Measurements from ENCODE around the gene NUTM2F. TPM values are rescaled to one million over a fixed set of nuclear protein-coding genes. Genes with fewer than 3 reads are reported as not detected.
"Not testable (repeated sequence)": the region's sequence is repeated elsewhere in the genome, so short reads cannot be mapped to it uniquely, and the experiment has no call there.

Gene NUTM2F
- total and polyA plus RNA-seq, 2 experiments from 2014 or later = 1.7 TPM; not detected in 1

- no peak for TF ChIP-seq CTCF (IDR thresholded peaks at IDR 0.05; ENCODE audit: low read depth, low read length)
- no peak overlapping the region for H3K4me3 ChIP-seq
- no peak for DNase-seq (ENCODE audit: low read depth in 1 of 2, low spot score in 1 of 2)
- no peaks in the 10 kb centered on the region for H3K9me3 ChIP-seq (ENCODE audit: low read depth)
- H3K27me3 ChIP-seq = no peaks in the 10 kb centered on the region
- H3K4me1 ChIP-seq (ENCODE audit: low read depth) = peaks cover 10% of the 10 kb centered on the region
- H3K36me3 ChIP-seq = no peaks in the 10 kb centered on the region
- H3K27ac ChIP-seq = no peak overlapping the region
Measured at GRCh38 chr9:94286116-94286515, 42.3 kb downstream of the NUTM2F start.

GRCh38 chr9:94281101-94281500, 47.3 kb downstream of the NUTM2F start:
- Histone ChIP-seq H3K36me3 (no peaks in the 10 kb centered on the region), H3K4me3 (no peak overlapping the region), H3K27ac (no peak overlapping the region), H3K9me3 (ENCODE audit: low read depth) (no peaks in the 10 kb centered on the region), H3K27me3 (no peaks in the 10 kb centered on the region), H3K4me1 (ENCODE audit: low read depth) (no peaks in the 10 kb centered on the region)
- TF ChIP-seq CTCF (IDR thresholded peaks at IDR 0.05; ENCODE audit: low read depth, low read length) = no peak
- DNase-seq (ENCODE audit: low read depth in 1 of 2, low spot score in 1 of 2) = no peak

- no peaks in the 10 kb centered on the region for H3K27me3 ChIP-seq
- H3K4me3 ChIP-seq = no peak overlapping the region
- H3K36me3 ChIP-seq = no peaks in the 10 kb centered on the region
- no peaks in the 10 kb centered on the region for H3K4me1 ChIP-seq (ENCODE audit: low read depth)
- no peaks in the 10 kb centered on the region for H3K9me3 ChIP-seq (ENCODE audit: low read depth)
- TF ChIP-seq CTCF (IDR thresholded peaks at IDR 0.05; ENCODE audit: low read depth, low read length) = no peak
- no peak for DNase-seq (ENCODE audit: low read depth in 1 of 2, low spot score in 1 of 2)
- H3K27ac ChIP-seq = no peak overlapping the region
Measured at GRCh38 chr9:94280409-94280989, 47.9 kb downstream of the NUTM2F start.

GRCh38 chr9:94277885-94278536, 50.4 kb downstream of the NUTM2F start:
- H3K27ac ChIP-seq = no peak overlapping the region
- no peak for TF ChIP-seq CTCF (IDR thresholded peaks at IDR 0.05; ENCODE audit: low read depth, low read length)
- H3K36me3 ChIP-seq = no peaks in the 10 kb centered on the region
- no peaks in the 10 kb centered on the region for H3K27me3 ChIP-seq
- no peaks in the 10 kb centered on the region for H3K9me3 ChIP-seq (ENCODE audit: low read depth)
- DNase-seq (ENCODE audit: low read depth in 1 of 2, low spot score in 1 of 2) = no peak
- H3K4me3 ChIP-seq = no peak overlapping the region
- H3K4me1 ChIP-seq (ENCODE audit: low read depth) = no peaks in the 10 kb centered on the region

GRCh38 chr9:94277029-94277428, 51.4 kb downstream of the NUTM2F start:
- DNase-seq (ENCODE audit: low read depth in 1 of 2, low spot score in 1 of 2); H3K4me1 ChIP-seq (ENCODE audit: low read depth); H3K4me3 ChIP-seq; H3K9me3 ChIP-seq (ENCODE audit: low read depth); H3K27me3 ChIP-seq; H3K36me3 ChIP-seq; H3K27ac ChIP-seq: not testable (repeated sequence)

GRCh38 chr9:94270009-94270408, 58.4 kb downstream of the NUTM2F start:
- Histone ChIP-seq H3K4me3 (no peak overlapping the region), H3K27me3 (no peaks in the 10 kb centered on the region), H3K4me1 (ENCODE audit: low read depth) (no peaks in the 10 kb centered on the region), H3K36me3 (no peaks in the 10 kb centered on the region), H3K27ac (no peak overlapping the region), H3K9me3 (ENCODE audit: low read depth) (no peaks in the 10 kb centered on the region)
- TF ChIP-seq CTCF (IDR thresholded peaks at IDR 0.05; ENCODE audit: low read depth, low read length) = no peak
- DNase-seq (ENCODE audit: low read depth in 1 of 2, low spot score in 1 of 2) = no peak

Data from cardiac muscle cell (in vitro differentiated cells and primary cell).